HuH-7 (cell line): Measurements from ENCODE around the gene KCTD17.
A peak's percentile ranks its signal among the peaks of the same experiment; 100 is the strongest.

Source experiments
- DNase-seq: peaks from one replicate; pipeline ENCODE4 v3.0.0; 2011; ENCODE audit warnings: low spot score

KCTD17 gene

DNA sequence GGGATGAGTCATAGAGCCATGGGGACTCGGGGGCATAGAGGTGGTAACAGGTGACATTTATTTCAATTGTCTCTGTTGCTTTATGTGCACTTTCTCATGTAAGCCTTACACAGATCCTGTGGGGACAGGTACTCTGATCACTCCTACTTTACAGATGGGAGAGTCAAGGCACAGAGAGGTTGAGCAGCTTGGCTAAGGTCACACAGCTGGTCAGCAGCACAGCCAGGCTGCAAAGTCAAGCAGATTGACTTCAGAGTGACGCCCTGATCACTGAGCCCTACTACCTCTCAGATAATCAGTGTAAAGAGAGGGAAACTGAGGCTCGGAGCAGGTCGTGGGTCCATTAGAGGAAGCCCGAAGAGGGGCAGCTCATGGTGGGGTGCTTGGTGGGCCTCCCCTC, 54.4 kb downstream of the KCTD17 start:
- DNase-seq, result no peak

DNA sequence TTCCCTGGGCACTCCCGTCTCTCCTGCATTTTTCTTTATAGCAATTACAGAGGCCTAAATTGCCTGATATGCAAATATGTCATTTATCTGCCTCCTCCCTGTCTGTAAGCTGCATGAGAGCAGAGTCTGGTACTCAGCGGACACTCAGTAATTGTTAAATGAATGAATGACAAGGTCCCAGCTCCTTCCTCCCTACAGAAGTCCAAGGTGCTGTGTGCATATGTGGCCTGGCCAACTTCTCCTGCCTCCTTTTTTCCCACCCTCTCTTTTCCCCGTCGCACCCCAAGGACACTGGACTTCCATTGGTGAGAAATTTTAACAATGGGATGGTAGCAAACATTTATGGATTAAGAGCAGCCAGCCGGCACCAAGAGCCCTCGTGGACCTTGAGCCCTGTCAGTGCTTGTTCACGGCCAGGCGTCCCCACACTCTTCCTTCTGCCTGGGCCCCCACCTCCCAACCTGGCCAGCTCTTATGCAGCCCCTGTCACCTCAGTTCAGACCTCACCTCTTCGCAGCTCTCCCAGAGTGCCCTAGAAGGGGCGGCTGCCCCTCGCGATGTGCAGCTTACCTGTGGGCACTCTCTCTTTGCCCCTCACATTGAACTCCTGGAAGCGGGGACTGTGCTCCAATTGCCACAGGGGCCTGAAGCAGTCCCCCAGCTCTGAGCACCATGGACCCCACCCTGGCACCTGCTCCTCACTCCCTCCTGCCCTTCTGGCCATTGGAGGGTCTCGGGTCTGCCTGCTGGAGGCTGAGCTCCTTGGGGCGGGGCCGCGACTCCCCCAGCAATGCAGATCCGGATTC, 56.5 kb downstream of the KCTD17 start:
- no peak for DNase-seq

DNA sequence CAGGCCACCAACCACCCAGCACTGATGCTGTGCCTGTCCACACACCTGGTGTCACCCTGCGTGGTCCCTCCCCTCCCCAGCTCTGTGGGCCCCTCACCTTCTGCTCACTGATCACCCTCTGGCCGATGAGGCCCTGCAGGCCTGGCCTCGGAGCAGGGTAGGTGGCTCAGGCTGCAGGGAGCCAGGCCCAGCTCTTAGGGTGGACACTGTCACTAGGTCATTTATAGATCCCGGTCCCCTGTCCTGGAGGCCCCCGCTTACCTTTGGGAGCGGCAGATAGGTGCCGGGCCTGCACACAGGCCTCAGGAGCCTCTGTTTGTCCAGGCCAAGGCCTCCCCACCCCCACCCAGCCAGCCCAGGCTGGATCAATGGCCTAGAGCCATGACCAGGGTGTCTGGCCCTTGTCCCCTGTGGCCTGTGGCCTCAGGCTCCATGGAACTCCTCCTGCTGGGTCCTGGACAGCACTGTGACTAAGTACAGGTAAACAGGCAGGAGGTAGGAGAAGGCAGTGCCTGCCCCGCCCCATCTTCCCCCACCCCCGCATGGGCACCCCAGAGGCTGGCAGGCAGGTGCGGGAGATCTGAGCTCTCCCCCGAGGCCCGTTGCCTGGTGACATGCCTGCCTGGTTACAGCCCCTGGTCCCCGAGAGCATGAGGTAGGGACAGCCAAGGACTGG, 57.8 kb downstream of the KCTD17 start, which contains the start of gene TMPRSS6:
TMPRSS6 (minus strand) TSS at position 472 of the 676 bp plus-strand sequence. CDS start 6,296 bp downstream, outside the sequence.
- no peak for DNase-seq

DNA sequence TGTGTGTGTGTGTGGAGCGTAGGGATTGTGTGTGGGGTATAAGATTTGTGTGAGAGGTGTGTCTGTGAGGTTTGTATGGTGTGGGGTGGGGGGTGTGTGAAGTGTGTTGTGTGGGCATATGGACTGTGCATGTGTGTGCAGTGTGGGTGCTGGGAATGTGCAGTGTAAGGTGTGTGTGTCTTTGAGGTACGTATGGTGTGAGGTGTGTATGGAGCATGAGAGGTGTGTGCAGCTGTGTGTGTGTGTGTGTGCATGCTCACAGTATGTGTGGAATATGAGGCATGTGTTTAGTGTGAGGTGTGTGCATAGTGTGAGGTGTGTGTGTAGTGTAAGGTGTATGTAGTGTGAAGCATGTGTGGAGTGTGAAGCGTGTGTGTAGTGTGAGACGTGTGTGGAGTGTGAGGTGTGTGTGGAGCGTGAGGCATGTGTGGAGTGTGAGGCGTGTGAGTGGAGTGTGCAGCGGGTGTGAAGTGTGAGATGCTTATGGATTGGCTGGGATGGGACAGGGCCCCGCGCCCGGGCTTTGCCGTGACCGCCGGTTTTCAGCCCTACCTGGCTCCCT, 59.7 kb downstream of the KCTD17 start:
- DNase-seq, result no peak

DNA sequence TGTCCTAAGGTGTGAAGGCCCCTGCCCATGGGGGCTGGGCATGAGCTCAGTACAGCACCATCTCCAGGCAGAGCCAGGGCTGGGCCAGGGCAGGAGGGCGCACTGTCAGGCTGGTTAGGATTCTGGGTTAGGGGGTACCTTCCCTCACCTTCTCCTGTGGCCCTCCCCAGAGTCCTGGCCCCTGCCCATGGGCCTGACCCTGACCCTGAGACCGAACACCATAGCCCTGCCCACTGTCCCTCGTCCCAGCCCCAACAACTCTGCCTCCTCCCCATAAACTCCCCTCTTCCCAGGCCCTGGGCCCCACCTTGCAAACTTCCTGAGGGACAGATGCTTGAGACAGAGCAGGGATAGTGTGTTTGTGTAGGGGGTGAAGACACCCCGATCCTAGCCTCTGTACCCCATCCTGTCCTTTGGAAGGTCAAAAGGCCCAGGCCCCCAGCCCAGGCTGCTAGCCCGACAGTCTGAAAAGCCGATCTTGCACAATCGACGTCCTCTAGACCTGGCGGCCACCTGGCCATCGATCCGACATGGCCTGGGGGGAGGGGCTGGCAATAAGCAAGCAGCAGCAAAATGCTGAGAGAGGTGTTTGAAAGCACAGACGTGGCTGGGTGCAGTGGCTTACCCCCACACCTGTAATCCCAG, 60.7 kb downstream of the KCTD17 start:
- DNase-seq, result peak; percentile 59
